ENCODE data around the gene SFXN3. TPM values are rescaled to one million over a fixed set of nuclear protein-coding genes. Genes with fewer than 3 reads are reported as not detected.

Gene SFXN3
- total and polyA plus RNA-seq, 10 of the 15 experiments (the other 5 are each of a cell fraction or from before 2014, with no cell fraction given) = 0.05 to 11.3 (median 1.2) TPM

DNA sequence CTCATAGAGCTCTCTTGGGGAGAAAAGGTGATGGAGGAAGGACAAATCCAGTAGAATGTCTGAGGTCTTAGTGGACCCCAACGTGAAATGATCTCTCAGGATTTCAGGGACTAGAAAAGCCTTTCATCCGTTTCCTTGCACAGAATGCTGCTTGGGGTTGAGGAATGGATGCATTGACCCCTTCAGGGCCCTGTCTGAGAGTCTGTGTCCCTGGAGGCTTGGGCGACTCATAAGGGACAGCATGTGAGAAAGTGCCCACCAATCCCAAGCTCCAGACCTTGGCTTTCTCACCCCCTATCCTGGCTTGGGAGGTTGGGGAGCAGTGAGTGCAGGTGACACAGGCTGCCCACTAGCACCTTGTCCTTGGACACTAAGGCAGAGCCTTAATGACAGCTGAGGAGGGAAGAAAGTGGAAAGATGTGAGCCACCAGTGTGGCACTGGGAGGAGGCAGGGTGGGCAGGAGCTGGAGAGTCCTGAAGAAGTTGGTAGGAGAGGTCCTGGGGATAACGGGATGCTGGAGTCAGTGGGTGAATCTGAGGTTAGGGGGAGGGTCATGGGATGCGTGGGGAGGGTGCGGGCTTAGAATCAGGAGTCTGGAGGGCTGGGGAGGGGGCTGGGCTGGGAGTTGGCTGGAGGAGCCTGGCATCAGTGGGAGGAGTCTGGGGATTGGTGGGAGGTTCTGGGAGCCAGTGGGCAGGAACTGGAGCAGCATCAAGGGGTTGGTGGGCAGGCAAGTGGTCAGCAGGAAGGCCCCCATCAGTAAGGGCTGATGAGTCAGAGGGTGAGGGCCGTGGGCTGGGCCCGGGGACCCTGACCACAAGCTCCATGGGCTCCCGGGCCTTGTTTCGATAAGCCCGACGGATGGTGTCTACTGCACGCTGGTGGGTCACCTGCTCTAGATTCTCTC, 22.9 kb upstream of the SFXN3 start:
- no peak overlapping the region for H3K27ac ChIP-seq (ENCODE audit: control insufficient read depth, insufficient read depth)
- no peak overlapping the region for H3K9ac ChIP-seq (ENCODE audit: control insufficient read depth, insufficient read depth, low read length)
- H2AFZ ChIP-seq (ENCODE audit: control insufficient read depth, low read depth, low read length) = no peak overlapping the region
- 59% methylated on average over 13 of the region's 13 CpGs for WGBS (ENCODE audit: insufficient coverage, insufficient replicate concordance, low lambda C conversion rate, missing lambda C conversion rate)
- H3K9me3 ChIP-seq (replicated peaks; ENCODE audit: control insufficient read depth, insufficient read depth, low read length) = no peaks in the 10 kb centered on the region
- ATAC-seq = no peak
- ChIA-PET POLR2A (interaction anchor here (1.3 kb wide), 1 partner anchor 44 kb away, joined by 7 read pairs; no protein-coding TSS in a partner anchor), CTCF (interaction anchor here (1.0 to 3.0 kb wide), 3 partner anchors 8 to 10 kb away, joined by 3 to 13 read pairs (median 8); no protein-coding TSS in a partner anchor), RAD21 (ENCODE audit: unreplicated experiment) (no interaction called here), SMC1A (ENCODE audit: uncharacterized antibody, unreplicated experiment) (no interaction called here)
- H3K27me3 ChIP-seq (replicated peaks in 1 of 2; ENCODE audit: control insufficient read depth in 2 of 2, insufficient read depth in 2 of 2, low read length in 1 of 2) = no peaks in the 10 kb centered on the region
- H3K4me3 ChIP-seq = no peak overlapping the region
- H4K20me1 ChIP-seq (ENCODE audit: control insufficient read depth, insufficient read depth) = no peaks in the 10 kb centered on the region
- H3K4me1 ChIP-seq (ENCODE audit: control insufficient read depth, insufficient read depth, low read length) = peaks cover 1% of the 10 kb centered on the region; the same call in 1 of the 2 replicates
- no peak for TF ChIP-seq ZBED1 (IDR thresholded peaks at IDR 0.05; ENCODE audit: borderline replicate concordance)
- in situ Hi-C loops (cut with MboI) = no loop called here
- intact Hi-C loops (cut with micrococcal nuclease; ENCODE audit: unreplicated experiment) = no loop called here
- peaks cover 0 to 2% of the 10 kb centered on the region in 2 experiments; a peak in 2 of 4 replicates for H3K36me3 ChIP-seq (ENCODE audit: control insufficient read depth in 2 of 2, insufficient read depth in 2 of 2, low read length in 1 of 2)
- no peaks in the 10 kb centered on the region for H3K79me2 ChIP-seq (ENCODE audit: control insufficient read depth, insufficient read depth, low read length)
- BruUV-seq (replicated peaks) = no TSS peak
- H3K4me2 ChIP-seq (ENCODE audit: control insufficient read depth, insufficient read depth) = no peak overlapping the region
- no peak for DNase-seq (ENCODE audit: low read depth, low spot score)
- FAIRE-seq = no peak

GRCh38 chr10:101008823-101009423, 22.1 kb upstream of the SFXN3 start:
- intact Hi-C loops (cut with micrococcal nuclease; ENCODE audit: unreplicated experiment) (no loop called here), in situ Hi-C loops (cut with MboI) (no loop called here)
- Histone ChIP-seq H3K4me2 (ENCODE audit: control insufficient read depth, insufficient read depth) (no peak overlapping the region), H3K4me3 (no peak overlapping the region), H4K20me1 (ENCODE audit: control insufficient read depth, insufficient read depth) (no peaks in the 10 kb centered on the region), H2AFZ (ENCODE audit: control insufficient read depth, low read depth, low read length) (no peak overlapping the region), H3K9me3 (replicated peaks; ENCODE audit: control insufficient read depth, insufficient read depth, low read length) (no peaks in the 10 kb centered on the region), H3K36me3 (ENCODE audit: control insufficient read depth in 2 of 2, insufficient read depth in 2 of 2, low read length in 1 of 2) (peaks cover 0 to 2% of the 10 kb centered on the region in 2 experiments; a peak in 2 of 4 replicates), H3K27me3 (replicated peaks in 1 of 2; ENCODE audit: control insufficient read depth in 2 of 2, insufficient read depth in 2 of 2, low read length in 1 of 2) (no peaks in the 10 kb centered on the region), H3K9ac (ENCODE audit: control insufficient read depth, insufficient read depth, low read length) (no peak overlapping the region), H3K27ac (ENCODE audit: control insufficient read depth, insufficient read depth) (no peak overlapping the region), H3K4me1 (ENCODE audit: control insufficient read depth, insufficient read depth, low read length) (peaks cover 3% of the 10 kb centered on the region; the same call in 1 of the 2 replicates), H3K79me2 (ENCODE audit: control insufficient read depth, insufficient read depth, low read length) (no peaks in the 10 kb centered on the region)
- SMC1A ChIA-PET (ENCODE audit: uncharacterized antibody, unreplicated experiment) = no interaction called here
- FAIRE-seq (no peak), ATAC-seq (no peak), DNase-seq (ENCODE audit: low read depth, low spot score) (no peak)
- CTCF ChIA-PET = interaction anchor here (1.0 to 3.0 kb wide), 2 partner anchors 10 to 11 kb away, joined by 3 to 13 read pairs; no protein-coding TSS in a partner anchor
- POLR2A ChIA-PET = no interaction called here
- no TSS peak for BruUV-seq (replicated peaks)
- RAD21 ChIA-PET (ENCODE audit: unreplicated experiment) = no interaction called here
- 56% methylated on average over 6 of the region's 6 CpGs for WGBS (ENCODE audit: insufficient coverage, insufficient replicate concordance, low lambda C conversion rate, missing lambda C conversion rate)
- TF ChIP-seq ZNF24 (IDR thresholded peaks at IDR 0.05) (no peak), NFXL1 (IDR thresholded peaks at IDR 0.05; ENCODE audit: borderline replicate concordance) (no peak), SRF (IDR thresholded peaks at IDR 0.05; ENCODE audit: low read depth in 2 of 2, low read length in 2 of 2) (no peak), CHD1 (IDR thresholded peaks at IDR 0.05; ENCODE audit: low read depth, low read length) (no peak), HDAC2 (IDR thresholded peaks at IDR 0.05) (no peak), EZH2 (IDR thresholded peaks at IDR 0.05; ENCODE audit: borderline replicate concordance, control insufficient read depth, low read depth, low read length) (no peak), ZNF592 (IDR thresholded peaks at IDR 0.05) (no peak), SIN3A (IDR thresholded peaks at IDR 0.05; ENCODE audit: low read depth, low read length) (no peak), MTA2 (IDR thresholded peaks at IDR 0.05; ENCODE audit: low read depth) (no peak), STAT3 (IDR thresholded peaks at IDR 0.05; ENCODE audit: low read depth, low read length) (no peak)
